Activated T-cell treated with anti-CD3 and anti-CD28 coated beads, Interleukin-2, amount 50 U/mL, for 48 hours (primary cell): ENCODE measurements around the gene STIL.
"Not testable (repeated sequence)": the region's sequence is repeated elsewhere in the genome, so short reads cannot be mapped to it uniquely, and the experiment has no call there.

Experiments
- DNase-seq, 2 experiments: peaks; one replicate each; pipeline ENCODE4 v3.0.0-alpha.2; 2020

Gene STIL

GRCh38 chr1:47216278-47217059 is 97.5 kb downstream of the STIL start:
- DNase-seq, result no peak

- no peak for DNase-seq
These were observed 98.2 kb downstream of the STIL start for GRCh38 chr1:47215713-47216112.

- DNase-seq, result no peak
These were observed 99.4 kb downstream of the STIL start for GRCh38 chr1:47214549-47214948.

- DNase-seq, result no peak
These were observed 100.5 kb downstream of the STIL start for GRCh38 chr1:47213230-47213963.

GRCh38 chr1:47212636-47213229 is 101.2 kb downstream of the STIL start:
- DNase-seq, result no peak

- no peak for DNase-seq
These were observed 102.1 kb downstream of the STIL start for GRCh38 chr1:47211796-47212269.

- DNase-seq, result no peak
These were observed 103.3 kb downstream of the STIL start for GRCh38 chr1:47210666-47211065.

- no peak for DNase-seq
These were observed 104.1 kb downstream of the STIL start for GRCh38 chr1:47209725-47210325.

GRCh38 chr1:47209091-47209490 is 104.9 kb downstream of the STIL start:
- no peak for DNase-seq

GRCh38 chr1:47208374-47208850 is 105.5 kb downstream of the STIL start:
- no peak for DNase-seq

GRCh38 chr1:47207803-47208373 is 106.1 kb downstream of the STIL start:
- peak; percentile 48 to 54 for DNase-seq

GRCh38 chr1:47205918-47206317 is 108.0 kb downstream of the STIL start:
- no peak for DNase-seq

- not testable (repeated sequence) for DNase-seq
These were observed 110.4 kb downstream of the STIL start for GRCh38 chr1:47203504-47203903.

- no peak for DNase-seq
These were observed 112.8 kb downstream of the STIL start for GRCh38 chr1:47201179-47201578.
